Progenitor cell of endocrine pancreas (in vitro differentiated cells): Measurements from ENCODE around the gene SMCO3. TPM values are rescaled to one million over a fixed set of nuclear protein-coding genes. Genes with fewer than 3 reads are reported as not detected.

Experiments
- DNase-seq: peaks from one replicate; pipeline ENCODE4 v3.0.0; 2021; ENCODE audit warnings: low spot score; ENCODE audit not compliant: unreplicated experiment
- H3K27ac Mint-ChIP-seq: 2 replicates; pipeline ENCODE4 v1.8.0; 2021; ENCODE audit warnings: mild to moderate bottlenecking, moderate library complexity, mixed read lengths
- H3K27me3 Mint-ChIP-seq: 2 replicates; pipeline ENCODE4 v1.8.0; 2021; ENCODE audit warnings: mixed read lengths
- H3K36me3 Mint-ChIP-seq: 2 replicates; pipeline ENCODE4 v1.8.0; 2022; ENCODE audit warnings: mixed read lengths; ENCODE audit not compliant: insufficient read depth
- H3K4me1 Mint-ChIP-seq: 2 replicates; pipeline ENCODE4 v1.8.0; 2021; ENCODE audit warnings: low read depth, mixed read lengths
- H3K4me3 Mint-ChIP-seq: 2 replicates; pipeline ENCODE4 v1.8.0; 2021; ENCODE audit warnings: low read depth, mild to moderate bottlenecking, moderate library complexity, mixed read lengths
- H3K9me3 Mint-ChIP-seq: 2 replicates; pipeline ENCODE4 v1.8.0; 2021; ENCODE audit warnings: low read depth, mixed read lengths
- total RNA-seq: library from RNA; stranded (reverse); gene quantifications from 2 replicates; pipeline ENCODE4 v1.2.1, GENCODE V29; 2021
- TF ChIP-seq, protein P1 (sequence below): fragments of 200-600 bp; sonication (generic); IDR thresholded peaks from one replicate; pipeline ENCODE4 v1.5.0; 2021; ENCODE audit warnings: antibody characterized with exemption, mild to moderate bottlenecking; ENCODE audit not compliant: unreplicated experiment

SMCO3 gene
- total RNA-seq, 1 donor from 2014 or later = not detected

DNA sequence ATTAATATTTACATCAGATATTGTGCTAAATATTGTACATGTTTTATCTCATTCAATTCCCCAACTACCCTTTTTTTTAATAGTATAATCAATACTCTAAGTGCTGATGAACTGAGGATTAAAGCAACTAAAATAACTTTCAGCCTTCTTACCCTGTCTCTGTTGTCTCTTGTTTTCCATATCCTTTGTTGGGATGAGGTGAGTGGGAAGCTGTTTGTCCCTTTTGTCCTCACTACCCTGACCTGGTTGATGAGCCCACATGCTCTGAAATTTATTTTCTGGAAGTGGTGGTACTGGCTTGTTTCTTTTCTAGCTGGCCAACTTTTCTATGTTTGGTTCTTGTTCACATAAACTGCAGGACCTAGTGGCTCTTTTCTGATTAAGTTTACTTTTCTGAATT lies 38.9 kb upstream of the SMCO3 start:
- TF ChIP-seq, protein P1, sequence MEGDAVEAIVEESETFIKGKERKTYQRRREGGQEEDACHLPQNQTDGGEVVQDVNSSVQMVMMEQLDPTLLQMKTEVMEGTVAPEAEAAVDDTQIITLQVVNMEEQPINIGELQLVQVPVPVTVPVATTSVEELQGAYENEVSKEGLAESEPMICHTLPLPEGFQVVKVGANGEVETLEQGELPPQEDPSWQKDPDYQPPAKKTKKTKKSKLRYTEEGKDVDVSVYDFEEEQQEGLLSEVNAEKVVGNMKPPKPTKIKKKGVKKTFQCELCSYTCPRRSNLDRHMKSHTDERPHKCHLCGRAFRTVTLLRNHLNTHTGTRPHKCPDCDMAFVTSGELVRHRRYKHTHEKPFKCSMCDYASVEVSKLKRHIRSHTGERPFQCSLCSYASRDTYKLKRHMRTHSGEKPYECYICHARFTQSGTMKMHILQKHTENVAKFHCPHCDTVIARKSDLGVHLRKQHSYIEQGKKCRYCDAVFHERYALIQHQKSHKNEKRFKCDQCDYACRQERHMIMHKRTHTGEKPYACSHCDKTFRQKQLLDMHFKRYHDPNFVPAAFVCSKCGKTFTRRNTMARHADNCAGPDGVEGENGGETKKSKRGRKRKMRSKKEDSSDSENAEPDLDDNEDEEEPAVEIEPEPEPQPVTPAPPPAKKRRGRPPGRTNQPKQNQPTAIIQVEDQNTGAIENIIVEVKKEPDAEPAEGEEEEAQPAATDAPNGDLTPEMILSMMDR = no peak
- peaks cover 11% of the 10 kb centered on the region for H3K9me3 Mint-ChIP-seq
- no peak for DNase-seq
- H3K27ac Mint-ChIP-seq = no peak overlapping the region
- peaks cover 10% of the 10 kb centered on the region for H3K4me1 Mint-ChIP-seq
- H3K36me3 Mint-ChIP-seq = no peaks in the 10 kb centered on the region
- H3K27me3 Mint-ChIP-seq = no peaks in the 10 kb centered on the region
- H3K4me3 Mint-ChIP-seq = no peak overlapping the region

DNA sequence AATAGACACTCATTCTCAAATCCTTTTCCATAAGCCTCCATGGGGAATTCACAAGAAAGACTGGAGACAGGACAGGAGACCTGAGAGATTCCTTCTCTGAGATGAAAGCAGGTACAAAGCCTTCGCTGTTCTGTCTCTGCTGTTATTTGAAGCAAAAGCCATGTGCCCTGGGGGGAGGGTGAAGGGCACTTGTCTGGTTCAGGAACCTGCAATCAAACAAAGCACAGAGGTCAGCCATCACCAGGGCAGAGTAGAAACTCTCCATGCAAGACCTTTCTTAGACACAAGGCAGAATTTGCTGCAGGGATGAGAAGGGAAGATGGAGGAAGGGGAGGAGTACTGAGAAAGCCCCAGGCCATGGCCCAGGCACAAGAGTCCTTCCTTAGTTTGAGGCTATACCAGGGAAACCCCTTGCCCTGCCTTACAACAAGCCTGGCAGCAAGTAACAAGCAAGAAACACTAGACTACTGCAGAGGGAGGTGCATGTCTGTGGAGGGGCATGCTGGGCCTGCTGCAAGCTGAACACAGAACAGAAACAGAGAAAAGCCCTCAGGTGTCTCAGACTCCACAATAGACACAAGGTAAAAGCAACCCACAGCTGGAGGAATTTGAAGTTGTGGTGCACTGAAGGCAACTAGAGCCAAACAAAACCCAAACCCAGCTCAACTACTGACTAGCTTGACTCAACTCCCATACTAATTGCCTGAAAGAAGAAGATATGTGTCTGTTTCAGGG lies 37.1 kb upstream of the SMCO3 start:
- Mint-ChIP-seq H3K36me3 (no peaks in the 10 kb centered on the region), H3K4me1 (peaks cover 16% of the 10 kb centered on the region), H3K27me3 (no peaks in the 10 kb centered on the region), H3K27ac (no peak overlapping the region), H3K4me3 (no peak overlapping the region), H3K9me3 (no peaks in the 10 kb centered on the region)
- TF ChIP-seq, protein P1 = no peak
- no peak for DNase-seq

DNA sequence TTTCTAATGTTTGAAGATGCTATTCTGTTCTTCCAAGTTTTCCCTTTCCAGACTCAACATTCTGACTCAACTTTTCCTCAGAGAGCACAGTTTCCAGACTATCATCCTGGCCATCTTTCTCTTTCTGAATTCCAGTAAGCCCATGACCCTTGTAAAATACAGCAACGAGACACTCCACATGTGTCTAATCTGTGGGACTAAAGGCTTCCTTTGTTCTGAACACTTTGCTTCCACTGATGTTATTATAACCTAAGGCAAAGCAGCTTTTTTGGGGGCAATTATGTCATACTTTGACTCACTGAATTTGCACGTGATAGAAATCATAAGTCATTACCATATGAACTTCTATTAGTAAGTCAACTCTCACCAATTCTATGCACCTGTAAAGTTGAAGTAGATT lies 35.7 kb upstream of the SMCO3 start:
- no peak for DNase-seq
- Mint-ChIP-seq H3K9me3 (no peaks in the 10 kb centered on the region), H3K36me3 (no peaks in the 10 kb centered on the region), H3K27me3 (no peaks in the 10 kb centered on the region), H3K4me3 (no peak overlapping the region), H3K4me1 (peaks cover 14% of the 10 kb centered on the region), H3K27ac (no peak overlapping the region)
- TF ChIP-seq, protein P1 = no peak

DNA sequence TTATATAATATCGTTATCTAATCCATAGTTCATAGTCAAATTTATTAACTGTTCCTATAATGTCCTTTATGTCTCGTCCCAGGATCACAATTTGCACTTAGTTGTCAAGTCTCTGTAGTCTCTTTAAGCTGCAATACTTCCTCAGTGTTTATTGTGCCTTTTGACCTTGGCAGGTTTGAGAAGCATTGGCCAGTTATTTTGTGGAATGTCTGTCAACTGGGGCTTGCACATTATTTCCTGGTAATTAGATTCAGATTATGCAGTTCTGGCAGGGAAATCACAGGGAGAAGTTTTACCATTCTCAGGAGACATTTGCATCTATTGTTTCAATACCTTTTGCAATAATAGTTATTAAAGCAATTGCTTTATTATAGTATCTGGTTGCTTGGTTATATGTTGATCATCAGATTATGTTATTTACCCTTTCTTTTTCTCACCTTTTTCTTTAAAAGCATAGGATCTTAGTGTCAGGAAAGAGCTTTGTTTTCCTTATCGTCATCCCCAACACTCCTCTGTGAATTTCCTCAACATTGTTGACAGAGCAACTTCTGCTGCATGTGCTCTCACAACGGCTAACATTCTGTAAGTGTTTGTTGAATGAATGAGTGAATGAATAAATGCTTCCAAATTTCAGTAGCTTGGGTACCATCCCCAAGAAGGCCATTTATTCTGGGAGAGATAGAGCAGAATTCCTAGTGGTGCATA lies 33.0 kb upstream of the SMCO3 start:
- H3K4me1 Mint-ChIP-seq = peaks cover 21% of the 10 kb centered on the region
- H3K36me3 Mint-ChIP-seq = no peaks in the 10 kb centered on the region
- H3K4me3 Mint-ChIP-seq = no peak overlapping the region
- H3K27ac Mint-ChIP-seq = no peak overlapping the region
- H3K9me3 Mint-ChIP-seq = no peaks in the 10 kb centered on the region
- H3K27me3 Mint-ChIP-seq = no peaks in the 10 kb centered on the region
- no peak for DNase-seq
- TF ChIP-seq, protein P1 = no peak

DNA sequence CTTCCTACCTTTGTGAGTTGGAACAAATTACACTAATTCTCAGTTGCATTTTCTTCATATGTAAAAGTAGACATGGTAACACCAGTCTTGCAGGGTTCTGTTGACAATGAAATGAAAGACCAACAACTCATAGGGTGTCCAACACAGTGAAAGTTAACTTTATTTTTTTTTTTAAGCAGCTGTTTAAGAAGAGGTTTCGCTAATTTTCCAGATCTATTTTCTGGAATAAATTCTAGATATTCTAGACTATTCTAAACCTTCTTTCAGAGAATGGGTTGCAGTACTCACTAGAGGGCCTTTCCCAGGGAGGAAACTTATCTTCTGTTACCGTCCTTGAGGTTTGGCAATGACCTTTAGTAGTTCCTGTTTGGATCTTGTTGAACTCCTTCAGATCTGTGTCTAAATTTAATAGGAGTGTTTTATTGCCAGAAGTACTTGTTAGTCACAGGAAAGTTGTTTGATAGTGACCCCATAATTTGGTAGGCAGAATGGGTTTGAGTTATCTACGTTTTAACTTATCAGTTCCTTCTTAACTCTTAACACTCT lies 32.1 kb upstream of the SMCO3 start:
- H3K9me3 Mint-ChIP-seq = no peaks in the 10 kb centered on the region
- H3K4me1 Mint-ChIP-seq = peaks cover 26% of the 10 kb centered on the region
- no peaks in the 10 kb centered on the region for H3K27me3 Mint-ChIP-seq
- TF ChIP-seq, protein P1 = no peak
- H3K27ac Mint-ChIP-seq = no peak overlapping the region
- DNase-seq = no peak
- no peaks in the 10 kb centered on the region for H3K36me3 Mint-ChIP-seq
- no peak overlapping the region for H3K4me3 Mint-ChIP-seq
